Activated naive CD4-positive, alpha-beta T cell treated with anti-CD3 and anti-CD28 coated beads, Interleukin-2, amount 10 ng/mL, durations not matched to agents 5 hours and 36 hours (primary cell): ENCODE data around the gene DNAJC2. TPM values are rescaled to one million over a fixed set of nuclear protein-coding genes. Genes with fewer than 3 reads are reported as not detected.

Experiments
- total RNA-seq, 2 experiments: library from RNA; stranded (reverse); gene quantifications; one replicate each; pipeline ENCODE4 v1.2.3, GENCODE V29; 2021

Gene DNAJC2, protein sequence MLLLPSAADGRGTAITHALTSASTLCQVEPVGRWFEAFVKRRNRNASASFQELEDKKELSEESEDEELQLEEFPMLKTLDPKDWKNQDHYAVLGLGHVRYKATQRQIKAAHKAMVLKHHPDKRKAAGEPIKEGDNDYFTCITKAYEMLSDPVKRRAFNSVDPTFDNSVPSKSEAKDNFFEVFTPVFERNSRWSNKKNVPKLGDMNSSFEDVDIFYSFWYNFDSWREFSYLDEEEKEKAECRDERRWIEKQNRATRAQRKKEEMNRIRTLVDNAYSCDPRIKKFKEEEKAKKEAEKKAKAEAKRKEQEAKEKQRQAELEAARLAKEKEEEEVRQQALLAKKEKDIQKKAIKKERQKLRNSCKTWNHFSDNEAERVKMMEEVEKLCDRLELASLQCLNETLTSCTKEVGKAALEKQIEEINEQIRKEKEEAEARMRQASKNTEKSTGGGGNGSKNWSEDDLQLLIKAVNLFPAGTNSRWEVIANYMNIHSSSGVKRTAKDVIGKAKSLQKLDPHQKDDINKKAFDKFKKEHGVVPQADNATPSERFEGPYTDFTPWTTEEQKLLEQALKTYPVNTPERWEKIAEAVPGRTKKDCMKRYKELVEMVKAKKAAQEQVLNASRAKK
- total RNA-seq: 10 to 100 TPM; 24.8 to 27.7 TPM

GRCh38 chr7:103344453-103345149, at the start of gene DNAJC2:
DNAJC2 (minus strand) TSS chr7:103344767; CDS start chr7:103344622, 145 bp downstream.

GRCh38 chr7:103347507-103348267, 3.1 kb upstream of the DNAJC2 start, which contains the start of gene PSMC2:
PSMC2 (plus strand) TSS chr7:103347643; CDS start chr7:103347712, 69 bp downstream.

DNA sequence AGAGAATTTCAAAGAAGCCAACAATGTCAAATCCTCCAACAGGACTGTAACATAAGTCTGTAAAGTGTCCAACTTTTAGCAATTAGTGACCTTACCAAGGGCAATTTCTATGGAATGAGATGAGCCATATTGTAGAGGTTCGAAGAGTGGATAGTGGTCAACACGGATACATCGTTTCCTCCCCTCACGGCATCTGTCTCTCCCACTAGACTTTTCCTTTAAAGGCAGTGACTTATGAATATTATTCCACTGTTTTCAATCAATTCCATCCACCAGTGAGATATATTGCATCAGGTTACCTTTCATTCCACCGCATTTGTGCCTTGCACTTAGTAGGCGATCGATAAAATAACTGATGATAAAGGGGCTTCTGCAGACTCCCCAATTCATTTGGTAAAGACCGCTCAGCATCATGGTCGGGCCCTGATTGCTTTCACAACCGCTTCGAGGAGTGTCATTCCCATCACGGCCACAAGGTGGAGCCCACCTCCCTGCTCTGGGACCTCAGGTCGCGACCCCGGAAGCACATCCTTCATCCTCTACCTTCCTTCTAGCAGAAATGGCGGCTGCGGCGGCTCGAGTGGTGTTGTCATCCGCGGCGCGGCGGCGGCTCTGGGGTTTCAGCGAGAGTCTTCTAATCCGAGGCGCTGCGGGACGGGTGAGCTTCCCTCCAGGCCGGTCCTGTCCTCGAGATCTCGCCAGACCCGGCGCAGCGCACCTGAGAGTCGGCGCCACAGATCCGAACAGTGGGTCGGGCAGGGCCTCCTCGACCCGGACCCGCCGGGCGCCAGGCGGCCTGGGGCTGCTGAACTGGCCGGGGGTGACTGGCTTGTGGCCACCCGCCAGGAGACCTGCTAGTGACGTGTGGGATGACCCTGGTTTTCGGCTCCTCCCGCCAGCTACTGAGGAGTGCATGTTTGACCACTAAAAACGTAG, 47.4 kb downstream of the DNAJC2 start, which contains the start of gene PMPCB:
Gene PMPCB (plus strand): TSS at position 535 of the 936 bp plus-strand sequence. CDS start 25 bp downstream, at position 560.

Other genes starting within 250 kb of the DNAJC2 start
- 10 to 100 TPM; 10.2 to 11.5 TPM for gene NAPEPLD, start 195.7 kb downstream of the DNAJC2 start, total RNA-seq
- 10 to 100 TPM; 64.6 to 69.1 TPM for gene PMPCB, start 47.3 kb downstream of the DNAJC2 start, total RNA-seq
- gene PSMC2, start 2.9 kb upstream of the DNAJC2 start, total RNA-seq: 100 to 1,000 TPM; 103 to 107 TPM
- not detected for gene SLC26A5, start 101.4 kb upstream of the DNAJC2 start, total RNA-seq